ENCODE results near the gene ZYG11B.
"Not testable (repeated sequence)": the region's sequence is repeated elsewhere in the genome, so short reads cannot be mapped to it uniquely, and the experiment has no call there.

The ZYG11B gene

DNA sequence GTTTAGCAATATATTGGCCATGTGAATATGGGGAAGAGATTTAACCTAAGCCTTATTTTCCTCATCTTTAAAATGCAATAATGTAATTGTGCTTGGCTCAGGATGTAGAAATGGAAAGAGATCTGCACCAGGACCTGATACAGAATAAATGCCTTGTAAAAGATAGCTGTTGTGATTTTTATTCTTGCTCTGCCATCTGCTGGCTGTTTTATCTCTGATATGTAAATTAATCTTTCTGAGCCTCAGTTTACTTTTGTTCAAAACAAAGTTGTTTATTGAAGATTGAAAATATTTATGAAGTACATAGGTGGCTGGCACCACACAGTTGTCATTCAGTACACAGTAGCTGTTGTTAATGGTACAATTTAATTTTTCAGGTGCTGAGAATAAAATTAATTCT is 21.9 kb downstream of the ZYG11B start:
- Histone ChIP-seq H2BK5ac (ENCODE audit: low read length) (no peak overlapping the region), H3K18ac (ENCODE audit: low read length) (no peak overlapping the region), H3K27ac (replicated peaks; ENCODE audit: low read length) (no peak overlapping the region), H3K9ac (ENCODE audit: low read depth, low read length, poor library complexity) (no peak overlapping the region), H3K14ac (ENCODE audit: low read length) (no peak overlapping the region), H2BK120ac (ENCODE audit: low read depth, low read length) (no peak overlapping the region), H2AK5ac (ENCODE audit: low read depth, low read length) (no peak overlapping the region), H2BK12ac (ENCODE audit: low read length) (no peak overlapping the region), H3K23ac (ENCODE audit: low read depth, low read length, poor library complexity) (no peak overlapping the region), H2BK15ac (ENCODE audit: low read length) (no peak overlapping the region), H3K4me2 (ENCODE audit: insufficient read depth, low read length, poor library complexity, severe bottlenecking) (no peak overlapping the region), H3K9me3 (replicated peaks in 1 of 2; ENCODE audit: control insufficient read depth in 2 of 2, insufficient read depth in 1 of 2, low read depth in 1 of 2, low read length in 2 of 2) (no peaks in the 10 kb centered on the region), H3K27me3 (ENCODE audit: control insufficient read depth in 3 of 3, insufficient read depth in 3 of 3, low read depth in 1 of 3, low read length in 3 of 3) (no peaks in the 10 kb centered on the region), H3K4ac (ENCODE audit: low read length) (no peak overlapping the region), H3K4me3 (ENCODE audit: low read length in 2 of 2) (no peak overlapping the region), H3K79me1 (ENCODE audit: low read depth, low read length) (no peaks in the 10 kb centered on the region), H4K91ac (ENCODE audit: low read depth, low read length, poor library complexity) (no peak overlapping the region), H3K36me3 (replicated peaks in 1 of 2; ENCODE audit: control insufficient read depth in 2 of 2, insufficient read depth in 2 of 2, low read length in 2 of 2) (no peaks in the 10 kb centered on the region), H2AFZ (ENCODE audit: low read length) (no peak overlapping the region), H4K8ac (ENCODE audit: low read depth, low read length) (no peak overlapping the region), H3K4me1 (ENCODE audit: control insufficient read depth in 2 of 2, insufficient read depth in 1 of 2, low read depth in 1 of 2, low read length in 2 of 2) (no peaks in the 10 kb centered on the region)
- no peak for DNase-seq (ENCODE audit: low spot score)

GRCh38 chr1:52749496-52749895 is 23.2 kb downstream of the ZYG11B start:
- H3K36me3 ChIP-seq (replicated peaks in 1 of 2; ENCODE audit: control insufficient read depth in 2 of 2, insufficient read depth in 2 of 2, low read length in 2 of 2); H3K4ac ChIP-seq (ENCODE audit: low read length); H4K91ac ChIP-seq (ENCODE audit: low read depth, low read length, poor library complexity); H2BK12ac ChIP-seq (ENCODE audit: low read length); H4K8ac ChIP-seq (ENCODE audit: low read depth, low read length); H3K79me1 ChIP-seq (ENCODE audit: low read depth, low read length); DNase-seq (ENCODE audit: low spot score); H3K18ac ChIP-seq (ENCODE audit: low read length); H2AK5ac ChIP-seq (ENCODE audit: low read depth, low read length); H2BK5ac ChIP-seq (ENCODE audit: low read length); H3K14ac ChIP-seq (ENCODE audit: low read length); H3K4me3 ChIP-seq (ENCODE audit: low read length in 2 of 2); H3K23ac ChIP-seq (ENCODE audit: low read depth, low read length, poor library complexity); H3K9me3 ChIP-seq (replicated peaks in 1 of 2; ENCODE audit: control insufficient read depth in 2 of 2, insufficient read depth in 1 of 2, low read depth in 1 of 2, low read length in 2 of 2); H3K27me3 ChIP-seq (ENCODE audit: control insufficient read depth in 3 of 3, insufficient read depth in 3 of 3, low read depth in 1 of 3, low read length in 3 of 3); H2AFZ ChIP-seq (ENCODE audit: low read length); H3K27ac ChIP-seq (replicated peaks; ENCODE audit: low read length); H3K4me2 ChIP-seq (ENCODE audit: insufficient read depth, low read length, poor library complexity, severe bottlenecking); H3K9ac ChIP-seq (ENCODE audit: low read depth, low read length, poor library complexity); H3K4me1 ChIP-seq (ENCODE audit: control insufficient read depth in 2 of 2, insufficient read depth in 1 of 2, low read depth in 1 of 2, low read length in 2 of 2); H2BK15ac ChIP-seq (ENCODE audit: low read length); H2BK120ac ChIP-seq (ENCODE audit: low read depth, low read length): not testable (repeated sequence)
- no CpG with 5 or more reads among the region's 9 CpGs for WGBS, 2 donors (ENCODE audit: extremely low coverage in 2 of 2, insufficient read length in 2 of 2, insufficient replicate concordance in 1 of 2)

DNA sequence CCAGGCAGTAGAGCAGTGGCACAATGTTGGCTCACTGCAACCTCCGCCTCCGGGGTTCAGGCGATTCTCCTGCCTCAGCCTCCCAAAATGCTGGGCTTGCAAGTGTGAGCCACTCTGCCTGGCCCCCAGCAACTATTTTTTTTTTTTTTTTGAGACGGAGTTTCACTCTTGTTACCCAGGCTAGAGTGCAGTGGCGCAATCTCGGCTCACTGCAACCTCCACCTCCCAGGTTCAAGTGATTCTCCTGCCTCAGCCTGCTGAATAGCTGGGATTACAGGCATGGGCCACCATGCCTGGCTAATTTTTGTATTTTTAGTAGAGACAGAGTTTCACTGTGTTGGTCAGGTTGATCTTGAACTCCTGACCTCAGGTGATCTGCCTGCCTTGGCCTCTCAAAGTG is 23.9 kb downstream of the ZYG11B start:
- H3K4me1 ChIP-seq (ENCODE audit: control insufficient read depth in 2 of 2, insufficient read depth in 1 of 2, low read depth in 1 of 2, low read length in 2 of 2); H4K8ac ChIP-seq (ENCODE audit: low read depth, low read length); H2AK5ac ChIP-seq (ENCODE audit: low read depth, low read length); H3K23ac ChIP-seq (ENCODE audit: low read depth, low read length, poor library complexity); H3K27ac ChIP-seq (replicated peaks; ENCODE audit: low read length); H3K14ac ChIP-seq (ENCODE audit: low read length); H2BK120ac ChIP-seq (ENCODE audit: low read depth, low read length); H3K9ac ChIP-seq (ENCODE audit: low read depth, low read length, poor library complexity); H2BK15ac ChIP-seq (ENCODE audit: low read length); DNase-seq (ENCODE audit: low spot score); H2BK12ac ChIP-seq (ENCODE audit: low read length); H2AFZ ChIP-seq (ENCODE audit: low read length); H2BK5ac ChIP-seq (ENCODE audit: low read length); H3K9me3 ChIP-seq (replicated peaks in 1 of 2; ENCODE audit: control insufficient read depth in 2 of 2, insufficient read depth in 1 of 2, low read depth in 1 of 2, low read length in 2 of 2); H3K27me3 ChIP-seq (ENCODE audit: control insufficient read depth in 3 of 3, insufficient read depth in 3 of 3, low read depth in 1 of 3, low read length in 3 of 3); H3K79me1 ChIP-seq (ENCODE audit: low read depth, low read length); H4K91ac ChIP-seq (ENCODE audit: low read depth, low read length, poor library complexity); H3K4ac ChIP-seq (ENCODE audit: low read length); H3K36me3 ChIP-seq (replicated peaks in 1 of 2; ENCODE audit: control insufficient read depth in 2 of 2, insufficient read depth in 2 of 2, low read length in 2 of 2); H3K4me3 ChIP-seq (ENCODE audit: low read length in 2 of 2); H3K4me2 ChIP-seq (ENCODE audit: insufficient read depth, low read length, poor library complexity, severe bottlenecking); H3K18ac ChIP-seq (ENCODE audit: low read length): not testable (repeated sequence)
- no CpG with 5 or more reads among the region's 6 CpGs for WGBS, 2 donors (ENCODE audit: extremely low coverage in 2 of 2, insufficient read length in 2 of 2, insufficient replicate concordance in 1 of 2)

DNA sequence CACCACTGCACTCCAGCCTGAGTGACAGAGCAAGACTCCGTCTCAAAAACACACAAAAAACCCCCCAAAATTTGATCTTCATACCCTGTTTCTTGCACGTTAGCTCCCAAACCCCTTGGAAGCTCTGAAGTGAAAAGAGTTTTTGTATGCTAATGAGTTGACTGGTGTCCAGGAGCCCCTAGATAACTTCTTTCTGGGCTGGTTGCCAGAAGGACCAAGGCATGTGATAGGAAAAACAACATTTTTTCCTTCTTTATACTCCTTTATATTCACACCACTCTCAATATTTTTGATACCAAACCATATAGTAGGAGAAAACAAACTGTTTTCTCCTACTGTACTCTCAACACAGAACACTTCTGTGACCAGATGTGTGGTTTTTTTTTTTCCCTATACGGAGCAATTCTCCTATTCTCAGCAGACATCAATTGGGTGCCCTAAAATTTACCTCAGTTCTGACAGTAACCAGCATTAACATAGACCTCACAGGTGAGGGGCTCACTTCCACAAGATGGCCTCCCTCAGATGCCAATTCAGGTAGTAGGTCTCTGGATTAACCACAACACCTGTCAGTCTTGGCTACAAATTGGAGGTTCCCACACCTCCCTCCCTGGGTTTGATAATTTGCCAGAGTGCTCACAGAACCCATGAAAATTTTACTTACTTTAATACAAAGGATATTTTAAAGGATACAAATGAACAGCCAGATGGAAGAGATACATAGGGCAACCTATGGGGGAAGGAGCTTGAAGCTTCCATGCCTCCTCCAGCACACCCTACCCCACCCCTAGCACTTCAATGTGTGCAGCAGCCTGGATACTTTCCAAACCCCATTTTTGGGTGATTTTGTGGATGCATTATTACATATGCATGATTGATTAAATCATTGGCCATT is 25.6 kb downstream of the ZYG11B start:
- H3K23ac ChIP-seq (ENCODE audit: low read depth, low read length, poor library complexity), result no peak overlapping the region
- H3K14ac ChIP-seq (ENCODE audit: low read length), result no peak overlapping the region
- no peaks in the 10 kb centered on the region for H3K4me1 ChIP-seq (ENCODE audit: control insufficient read depth in 2 of 2, insufficient read depth in 1 of 2, low read depth in 1 of 2, low read length in 2 of 2)
- H2AFZ ChIP-seq (ENCODE audit: low read length), result no peak overlapping the region
- H3K4me3 ChIP-seq (ENCODE audit: low read length in 2 of 2), result no peak overlapping the region
- no peak overlapping the region for H3K18ac ChIP-seq (ENCODE audit: low read length)
- H2BK12ac ChIP-seq (ENCODE audit: low read length), result no peak overlapping the region
- H2BK120ac ChIP-seq (ENCODE audit: low read depth, low read length), result no peak overlapping the region
- H2AK5ac ChIP-seq (ENCODE audit: low read depth, low read length), result no peak overlapping the region
- no peak overlapping the region for H3K4ac ChIP-seq (ENCODE audit: low read length)
- no peaks in the 10 kb centered on the region for H3K9me3 ChIP-seq (replicated peaks in 1 of 2; ENCODE audit: control insufficient read depth in 2 of 2, insufficient read depth in 1 of 2, low read depth in 1 of 2, low read length in 2 of 2)
- H4K8ac ChIP-seq (ENCODE audit: low read depth, low read length), result no peak overlapping the region
- no peak overlapping the region for H4K91ac ChIP-seq (ENCODE audit: low read depth, low read length, poor library complexity)
- no CpG with 5 or more reads among the region's 3 CpGs for WGBS, 2 donors (ENCODE audit: extremely low coverage in 2 of 2, insufficient read length in 2 of 2, insufficient replicate concordance in 1 of 2)
- H3K27ac ChIP-seq (replicated peaks; ENCODE audit: low read length), result no peak overlapping the region
- H3K79me1 ChIP-seq (ENCODE audit: low read depth, low read length), result no peaks in the 10 kb centered on the region
- no peak overlapping the region for H2BK15ac ChIP-seq (ENCODE audit: low read length)
- H3K4me2 ChIP-seq (ENCODE audit: insufficient read depth, low read length, poor library complexity, severe bottlenecking), result no peak overlapping the region
- DNase-seq (ENCODE audit: low spot score), result no peak
- H3K36me3 ChIP-seq (replicated peaks in 1 of 2; ENCODE audit: control insufficient read depth in 2 of 2, insufficient read depth in 2 of 2, low read length in 2 of 2), result peaks cover 0 to 9% of the 10 kb centered on the region in 2 donors
- no peaks in the 10 kb centered on the region for H3K27me3 ChIP-seq (ENCODE audit: control insufficient read depth in 3 of 3, insufficient read depth in 3 of 3, low read depth in 1 of 3, low read length in 3 of 3)
- H3K9ac ChIP-seq (ENCODE audit: low read depth, low read length, poor library complexity), result no peak overlapping the region
- no peak overlapping the region for H2BK5ac ChIP-seq (ENCODE audit: low read length)
